GM18517 (cell line): ENCODE measurements around the gene GARRE1.

Experiments
- ATAC-seq: cut with Tn5 transposase; IDR thresholded peaks from one replicate; pipeline ENCODE4 v1.9.1; 2021; ENCODE audit warnings: mild to moderate bottlenecking, moderate library complexity; ENCODE audit not compliant: unreplicated experiment

GARRE1 gene

GRCh38 chr19:34288381-34288780 lies 34.0 kb downstream of the GARRE1 start:
- ATAC-seq, result no peak

- no peak for ATAC-seq
These were observed 36.9 kb downstream of the GARRE1 start for GRCh38 chr19:34291235-34291634.

GRCh38 chr19:34295103-34295502 lies 40.7 kb downstream of the GARRE1 start:
- no peak for ATAC-seq

DNA sequence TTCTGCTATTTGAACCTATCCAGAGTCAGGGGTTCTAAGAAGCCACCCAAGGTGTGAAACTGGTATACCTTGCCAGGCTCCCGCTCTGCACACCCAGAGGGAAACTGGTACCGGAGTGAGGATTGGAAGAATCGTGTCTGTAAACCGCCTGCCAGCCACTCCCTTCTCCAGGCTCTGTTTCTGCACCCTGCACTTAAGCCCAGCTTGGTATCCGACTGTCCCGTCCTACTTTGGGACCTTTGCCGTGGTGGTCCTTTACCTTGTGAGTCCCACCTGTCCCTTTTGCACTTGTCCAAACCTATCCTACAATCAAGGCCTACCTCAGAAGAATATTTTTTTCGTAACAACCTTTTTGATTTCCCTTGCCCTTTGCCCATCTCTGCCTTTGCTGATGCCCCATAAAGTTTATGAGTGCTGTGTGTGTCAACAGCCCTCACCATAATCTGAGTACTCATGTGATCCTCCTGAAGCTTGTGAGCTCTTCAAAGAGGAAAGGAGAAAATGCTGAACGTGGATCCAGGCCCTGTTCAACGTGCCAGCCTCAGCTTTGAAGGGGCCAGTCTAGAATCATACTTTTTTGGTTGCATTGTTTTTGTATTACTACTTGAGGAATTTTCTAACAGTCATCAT lies 44.7 kb downstream of the GARRE1 start:
- ATAC-seq, result no peak

DNA sequence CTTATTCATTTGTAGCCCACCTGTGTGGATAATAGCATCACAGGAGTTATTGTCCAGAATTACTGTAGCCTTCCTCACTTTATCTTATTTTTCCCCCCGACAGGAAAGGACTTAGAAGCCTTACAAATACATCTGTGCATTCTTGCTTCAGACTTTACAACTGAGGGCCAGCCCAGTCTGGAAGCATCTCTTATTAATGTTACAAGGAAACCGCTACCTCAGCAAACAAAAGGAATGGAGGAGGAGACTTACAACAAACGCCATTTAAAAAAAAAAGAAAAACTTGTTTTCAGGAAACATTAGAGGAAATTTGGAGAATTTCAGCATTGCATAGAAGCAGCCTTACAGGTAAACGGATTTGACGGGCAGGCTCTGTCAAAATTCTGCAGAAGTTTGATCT lies 45.2 kb downstream of the GARRE1 start:
- no peak for ATAC-seq

DNA sequence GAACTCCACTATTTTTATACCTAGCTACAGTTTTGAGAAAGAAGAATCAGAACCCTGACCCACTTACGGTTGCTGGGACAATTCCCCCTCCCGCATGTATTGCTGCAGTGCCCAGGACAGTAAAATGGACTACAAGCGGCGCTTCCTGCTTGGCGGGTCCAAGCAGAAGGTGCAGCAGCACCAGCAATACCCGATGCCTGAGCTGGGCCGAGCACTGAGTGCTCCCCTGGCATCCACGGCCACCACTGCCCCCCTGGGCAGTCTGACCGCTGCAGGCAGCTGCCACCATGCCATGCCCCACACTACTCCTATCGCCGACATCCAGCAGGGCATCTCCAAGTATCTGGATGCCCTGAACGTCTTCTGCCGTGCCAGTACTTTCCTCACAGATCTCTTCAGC lies 46.0 kb downstream of the GARRE1 start:
- ATAC-seq, result no peak

GRCh38 chr19:34300962-34301361 lies 46.6 kb downstream of the GARRE1 start:
- ATAC-seq, result no peak
